GM18517 (cell line): ENCODE measurements around the gene TRPM3.

Experiments
- ATAC-seq: cut with Tn5 transposase; IDR thresholded peaks from one replicate; pipeline ENCODE4 v1.9.1; 2021; ENCODE audit warnings: mild to moderate bottlenecking, moderate library complexity; ENCODE audit not compliant: unreplicated experiment

The TRPM3 gene

GRCh38 chr9:70835323-70835722, 286.1 kb downstream of the TRPM3 start:
- ATAC-seq, result no peak

DNA sequence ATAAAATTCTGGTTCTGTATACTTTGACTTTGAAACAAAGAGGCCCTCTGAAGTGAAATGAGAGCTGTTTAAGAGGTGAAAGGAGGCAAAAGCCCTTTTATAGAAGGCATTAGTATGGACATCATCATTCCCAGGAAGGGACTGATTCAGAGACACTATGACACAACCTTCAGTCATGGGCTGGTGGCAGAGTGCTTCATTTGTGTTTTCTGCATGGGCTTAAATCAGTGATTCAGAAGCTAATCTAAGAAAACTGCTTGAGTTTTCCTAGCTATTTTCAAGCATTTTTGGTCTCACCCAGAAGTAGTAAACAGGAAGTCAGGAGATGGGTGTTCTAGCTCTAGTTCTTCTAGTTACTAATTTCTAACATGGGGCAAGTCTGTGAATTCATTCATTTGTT, 288.9 kb downstream of the TRPM3 start:
- ATAC-seq, result no peak

DNA sequence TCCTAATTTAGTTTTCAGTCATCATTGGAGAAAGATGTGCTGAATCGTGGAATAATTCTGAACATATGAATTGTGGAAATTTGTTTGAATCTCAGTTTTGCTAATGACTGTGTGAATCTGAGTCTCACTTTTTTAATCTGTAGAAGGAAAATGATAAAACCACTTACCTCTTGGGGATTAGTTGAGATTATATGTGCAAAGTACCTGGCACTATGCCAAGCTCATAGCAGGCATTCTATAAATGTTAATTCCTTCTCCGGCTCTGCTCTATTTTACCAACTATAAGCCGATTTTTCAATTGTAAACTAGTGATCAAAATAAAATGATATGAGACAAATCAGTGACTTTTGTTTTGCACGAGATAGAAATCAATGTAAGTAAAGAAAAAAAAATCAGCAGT, 290.8 kb downstream of the TRPM3 start:
- ATAC-seq, result no peak

GRCh38 chr9:70829591-70830265, 291.7 kb downstream of the TRPM3 start:
- ATAC-seq, result no peak

GRCh38 chr9:70826562-70826961, 294.9 kb downstream of the TRPM3 start:
- ATAC-seq, result no peak

- ATAC-seq, result no peak
Measured at GRCh38 chr9:70823284-70823683, 298.1 kb downstream of the TRPM3 start.

DNA sequence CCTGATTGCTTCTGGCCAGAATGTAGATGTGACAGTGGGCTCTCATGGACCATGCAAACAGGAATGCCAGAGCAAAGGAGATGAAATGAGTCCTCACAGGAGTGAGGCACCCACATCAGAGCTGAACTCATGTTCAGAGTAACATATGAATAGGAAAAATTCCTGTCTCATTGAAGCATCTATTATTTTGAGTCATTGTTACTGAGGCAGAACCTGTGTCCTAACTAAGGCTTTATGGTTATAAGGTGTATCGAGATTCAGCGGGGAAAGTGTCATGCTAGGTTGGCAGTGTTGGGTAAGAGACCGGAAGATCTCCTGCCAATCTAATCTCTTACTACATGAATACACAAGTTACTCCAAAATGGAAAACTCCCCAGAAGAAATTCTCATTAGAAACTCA, 304.1 kb downstream of the TRPM3 start:
- ATAC-seq, result no peak

DNA sequence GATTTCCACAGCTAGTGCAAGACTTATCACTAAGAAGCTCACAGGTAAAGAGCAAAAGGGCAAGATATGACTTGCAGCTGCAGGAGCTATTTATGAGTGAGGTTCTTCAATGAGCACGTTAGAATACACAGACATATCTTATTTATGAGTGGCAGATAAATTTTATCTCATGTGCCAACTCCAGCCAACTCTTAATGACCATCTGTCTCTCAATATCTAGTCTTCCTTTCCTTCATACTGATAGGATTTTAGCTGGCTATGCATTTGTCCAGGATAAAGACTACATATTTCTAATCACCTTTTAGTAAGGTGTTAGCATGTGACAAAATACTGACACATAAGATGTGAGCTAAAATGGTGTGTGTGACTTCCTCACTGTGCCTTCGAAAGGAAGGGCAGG, 304.5 kb downstream of the TRPM3 start:
- no peak for ATAC-seq

DNA sequence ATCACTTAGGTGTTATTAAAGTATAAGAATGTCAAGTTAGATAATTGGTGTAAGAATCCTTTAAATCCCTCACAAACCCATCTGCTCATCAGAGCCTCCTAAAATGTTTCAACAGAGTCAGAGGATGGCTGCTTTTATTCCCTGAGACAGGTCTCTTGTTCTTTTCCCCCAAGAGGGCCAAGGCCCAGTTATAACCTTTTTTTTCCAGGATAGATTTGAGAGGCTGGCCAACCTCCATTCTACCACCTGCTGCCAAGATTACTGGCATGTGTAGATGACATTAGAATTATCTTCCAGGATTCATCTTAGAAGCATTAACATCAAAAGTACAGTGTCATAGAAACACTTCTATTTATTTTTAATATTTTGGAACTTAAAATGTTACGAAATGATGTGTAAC, 305.1 kb downstream of the TRPM3 start:
- ATAC-seq, result no peak

DNA sequence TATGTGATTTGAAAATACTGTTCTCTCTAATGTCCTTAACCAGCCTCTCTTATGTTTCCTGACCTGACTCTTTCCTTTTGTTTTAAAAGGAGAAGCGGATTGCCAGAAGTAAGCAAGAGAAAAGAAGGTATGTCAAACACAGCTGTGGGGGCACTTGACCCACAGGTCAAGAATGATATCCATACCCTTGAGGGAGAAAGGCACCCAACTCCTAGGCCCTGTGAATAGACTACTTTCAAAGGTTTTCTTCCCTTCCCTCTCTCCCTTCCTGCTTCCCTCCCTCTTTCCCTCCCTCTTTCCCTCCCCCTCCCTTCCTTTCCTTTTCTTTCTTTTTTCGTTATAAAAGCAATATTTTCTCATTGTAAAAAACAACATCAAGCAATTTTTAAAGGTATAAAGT, 306.8 kb downstream of the TRPM3 start:
- ATAC-seq, result no peak

- no peak for ATAC-seq
Measured at GRCh38 chr9:70813141-70813540, 308.3 kb downstream of the TRPM3 start.

DNA sequence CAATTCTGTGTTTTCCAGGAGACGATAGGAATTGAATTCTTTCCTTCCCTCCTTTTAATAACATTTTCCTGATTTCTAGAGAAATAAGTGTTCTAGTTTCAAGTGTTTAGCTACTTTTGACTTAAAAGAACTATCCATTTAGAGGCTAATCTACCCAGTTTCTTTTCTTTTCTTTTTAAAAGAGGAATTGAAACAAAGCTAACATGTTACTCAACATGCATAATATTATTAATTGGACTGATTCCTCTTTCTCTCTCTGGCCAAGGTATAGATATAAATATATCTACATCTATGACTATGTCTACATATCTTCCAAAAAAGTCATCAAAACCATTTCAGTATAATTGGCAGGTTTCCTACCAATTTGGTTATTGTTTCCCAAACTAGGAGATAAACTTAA, 309.8 kb downstream of the TRPM3 start:
- ATAC-seq, result no peak

GRCh38 chr9:70806875-70807274, 314.5 kb downstream of the TRPM3 start:
- ATAC-seq, result no peak

- no peak for ATAC-seq
Measured at GRCh38 chr9:70805949-70806348, 315.5 kb downstream of the TRPM3 start.

DNA sequence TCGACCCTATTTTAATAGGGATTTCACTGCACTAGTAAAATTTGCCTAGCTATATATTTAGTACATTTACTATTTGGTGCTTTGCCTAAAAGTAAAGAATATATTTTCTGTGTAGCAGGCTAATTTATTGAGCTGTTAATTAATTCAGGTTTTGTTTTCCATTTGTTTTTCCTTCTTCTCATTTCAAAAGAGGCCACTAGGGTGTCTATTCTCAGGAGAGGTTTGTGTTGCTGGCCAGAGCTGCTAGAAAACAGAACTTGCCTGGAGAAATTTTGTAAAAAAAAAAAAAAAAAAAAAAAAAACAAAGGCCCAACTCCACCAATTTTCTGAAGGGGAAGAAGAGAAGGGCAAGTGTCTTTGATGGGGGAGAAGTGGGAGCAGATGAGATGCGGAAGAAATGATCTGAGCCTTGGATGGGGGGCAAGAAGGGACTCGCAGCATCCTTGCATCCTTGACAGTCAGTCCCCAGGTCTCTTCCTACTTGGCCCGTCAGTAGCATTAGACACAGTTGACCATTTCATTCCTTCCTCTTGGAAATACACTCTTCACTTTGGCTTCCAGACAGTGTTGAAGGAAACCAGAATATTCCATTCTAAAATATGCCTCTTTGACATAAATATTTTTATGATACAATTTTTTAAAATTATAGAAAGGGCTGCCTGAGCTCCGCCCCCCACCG, 318.5 kb downstream of the TRPM3 start:
- ATAC-seq, result no peak

- no peak for ATAC-seq
Measured at GRCh38 chr9:70802206-70802605, 319.2 kb downstream of the TRPM3 start.

DNA sequence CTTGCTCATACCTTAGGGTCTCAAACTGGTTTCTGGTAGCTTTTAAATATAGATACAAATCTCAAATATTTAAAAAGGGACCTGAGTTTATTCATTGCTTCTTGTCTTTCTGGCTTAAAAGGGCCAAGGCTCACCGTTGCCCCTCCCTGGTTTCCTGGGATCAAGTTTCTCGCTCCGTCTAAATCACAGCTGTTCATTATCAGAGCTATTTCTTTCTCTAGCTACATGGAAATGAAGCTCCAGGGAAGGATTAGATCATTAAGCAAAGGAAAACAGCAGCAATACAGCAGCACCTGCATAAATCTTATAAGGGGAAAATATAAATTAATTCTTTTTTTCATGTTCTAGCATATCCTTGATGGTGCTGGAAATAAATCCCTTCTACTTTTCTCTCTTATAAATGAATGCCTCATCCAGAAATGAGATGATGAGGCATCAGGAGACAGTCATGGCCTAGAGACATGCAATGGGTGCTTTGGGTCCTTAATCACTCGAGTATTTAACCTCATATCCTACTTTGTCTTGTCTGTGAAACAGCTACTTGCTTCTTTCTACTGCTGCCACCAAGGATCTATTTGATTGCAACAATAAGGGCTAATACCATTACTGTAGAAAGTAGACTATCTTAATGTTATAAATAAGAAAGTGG, 320.1 kb downstream of the TRPM3 start:
- no peak for ATAC-seq

- no peak for ATAC-seq
Measured at GRCh38 chr9:70798018-70798417, 323.4 kb downstream of the TRPM3 start.

DNA sequence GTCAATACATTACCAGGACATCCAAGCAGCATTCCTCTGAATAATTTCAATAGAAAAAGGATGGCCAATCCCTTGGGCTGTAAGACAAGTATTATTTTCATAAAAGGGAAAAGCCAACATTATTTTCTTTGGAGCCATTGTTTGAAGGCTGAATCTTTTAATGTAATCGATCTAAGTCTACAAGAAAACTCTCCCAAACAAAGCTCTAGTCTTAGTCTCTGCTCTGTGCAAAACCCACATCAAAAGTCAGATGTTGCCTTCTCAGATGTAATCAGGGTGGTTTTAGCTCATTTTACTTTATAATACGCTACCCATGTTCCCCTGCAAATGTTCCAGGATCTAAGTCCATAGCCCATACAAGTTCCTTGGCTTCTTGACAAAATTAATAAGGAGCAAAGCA, 325.6 kb downstream of the TRPM3 start:
- ATAC-seq, result no peak

GRCh38 chr9:70792796-70793195, 328.6 kb downstream of the TRPM3 start:
- no peak for ATAC-seq

DNA sequence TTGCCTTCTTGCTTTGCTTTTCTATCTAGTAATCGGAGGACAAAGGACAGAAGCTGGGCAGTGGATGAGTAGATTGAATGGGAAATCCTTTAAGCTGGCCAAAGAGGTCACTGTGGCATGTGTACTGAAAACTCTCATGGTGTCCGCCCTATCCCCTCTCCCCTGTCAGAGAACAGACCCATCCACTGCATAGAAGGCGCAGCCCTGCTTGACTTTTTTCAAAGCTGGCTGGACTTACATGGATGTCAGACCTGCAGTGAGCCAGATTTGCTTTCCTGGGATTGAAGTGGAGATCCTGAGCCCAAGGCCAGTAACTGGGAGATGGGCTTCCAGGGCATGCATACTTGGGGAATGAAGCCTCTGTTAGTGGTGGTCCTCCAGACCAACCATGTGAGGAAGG, 329.5 kb downstream of the TRPM3 start:
- no peak for ATAC-seq

- ATAC-seq, result no peak
Measured at GRCh38 chr9:70789086-70789485, 332.3 kb downstream of the TRPM3 start.
